Left renal cortex interstitium (tissue), 4 donors: ENCODE data around the gene DIP2C. TPM values are rescaled to one million over a fixed set of nuclear protein-coding genes. Genes with fewer than 3 reads are reported as not detected.
"Not testable (repeated sequence)": the region's sequence is repeated elsewhere in the genome, so short reads cannot be mapped to it uniquely, and the experiment has no call there.

Experiments
- DNase-seq, 4 donors: peaks; one replicate each; pipeline ENCODE4 v3.0.0-alpha.2; 2013; ENCODE audit warnings: low read depth in 4 of 4, low spot score in 2 of 4, missing footprints in 1 of 4
- polyA plus RNA-seq, 4 donors: library from polyadenylated mRNA; unstranded; fragments of 120-200 nt; gene quantifications; one replicate each; pipeline ENCODE4 v1.2.1, GENCODE V29; 2013; ENCODE audit not compliant: insufficient read length in 4 of 4

DIP2C gene
- 10 to 100 TPM; 19.4 to 23.6 (median 20.2) TPM for polyA plus RNA-seq

- no peak for DNase-seq
These were observed at the start of gene DIP2C for GRCh38 chr10:689452-690371. TSS of gene DIP2C (minus strand) at chr10:689668. CDS start at chr10:689578, 90 bp downstream.

GRCh38 chr10:734481-734880, 45.0 kb upstream of the DIP2C start:
- no peak for DNase-seq

GRCh38 chr10:733086-733485, 43.6 kb upstream of the DIP2C start:
- DNase-seq: no peak

- DNase-seq: no peak
These were observed 39.7 kb upstream of the DIP2C start for GRCh38 chr10:729213-729612.

- no peak for DNase-seq
These were observed 39.1 kb upstream of the DIP2C start for GRCh38 chr10:728603-729002.

GRCh38 chr10:727162-727790, 37.8 kb upstream of the DIP2C start:
- DNase-seq: no peak

- no peak for DNase-seq
These were observed 36.3 kb upstream of the DIP2C start for GRCh38 chr10:725786-726185.

GRCh38 chr10:725302-725701, 35.8 kb upstream of the DIP2C start:
- no peak for DNase-seq

GRCh38 chr10:723973-724372, 34.5 kb upstream of the DIP2C start:
- no peak for DNase-seq

- no peak for DNase-seq
These were observed 33.0 kb upstream of the DIP2C start for GRCh38 chr10:722281-723060.

- DNase-seq: no peak
These were observed 28.8 kb upstream of the DIP2C start for GRCh38 chr10:718143-718700.

- DNase-seq: no peak
These were observed 28.0 kb upstream of the DIP2C start for GRCh38 chr10:717458-717857.

GRCh38 chr10:716821-717220, 27.4 kb upstream of the DIP2C start:
- DNase-seq: no peak

- no peak for DNase-seq
These were observed 24.7 kb upstream of the DIP2C start for GRCh38 chr10:714214-714613.

GRCh38 chr10:712575-712974, 23.1 kb upstream of the DIP2C start:
- DNase-seq: no peak

- no peak for DNase-seq
These were observed 22.6 kb upstream of the DIP2C start for GRCh38 chr10:712089-712488.

GRCh38 chr10:707861-708260, 18.4 kb upstream of the DIP2C start:
- DNase-seq: no peak

- no peak for DNase-seq
These were observed 18.0 kb upstream of the DIP2C start for GRCh38 chr10:707456-707855.

GRCh38 chr10:703118-703517, 13.7 kb upstream of the DIP2C start:
- no peak for DNase-seq

GRCh38 chr10:700183-700582, 10.7 kb upstream of the DIP2C start:
- DNase-seq: not testable (repeated sequence)
